H1 (cell line): Measurements from ENCODE around the gene C22orf39. TPM values are rescaled to one million over a fixed set of nuclear protein-coding genes. Genes with fewer than 3 reads are reported as not detected.

Source experiments
- CTCF ChIA-PET: fragments of 300-600 bp; sonication (Branson Sonifier 250); formaldehyde crosslinking; loops from one replicate; lab custom pipeline; 2021; ENCODE audit not compliant: partially characterized antibody; lab: Charles Lee
- POLR2A ChIA-PET: fragments of 300-600 bp; sonication (Branson Sonifier 250); formaldehyde crosslinking; loops from one replicate; lab custom pipeline; 2021; ENCODE audit warnings: inconsistent platforms; ENCODE audit not compliant: partially characterized antibody; lab: Charles Lee
- DNase-seq, 2 experiments: peaks; one replicate each; pipeline versions ENCODE4 v3.0.0 to v3.0.0-alpha.2; 2010 to 2022; ENCODE audit warnings: low spot score in 2 of 2, low read depth in 1 of 2, mixed read lengths in 1 of 2
- FAIRE-seq: peaks from 2 replicates; lab custom pipeline; 2011; peaks lifted over from hg19 to GRCh38; lab: Jason Lieb, UNC
- H2AFZ ChIP-seq: 2 replicates; pipeline ENCODE4 v1.8.1; 2012; ENCODE audit warnings: low read length, inconsistent platforms
- H2AK5ac ChIP-seq: 2 replicates; pipeline ENCODE4 v1.6.1; 2013; ENCODE audit warnings: low read depth, low read length
- H2BK120ac ChIP-seq: replicated peaks from 2 replicates; pipeline ENCODE3; 2013; ENCODE audit warnings: low read depth, low read length, inconsistent platforms
- H2BK12ac ChIP-seq: 2 replicates; pipeline ENCODE4 v1.6.1; 2013; ENCODE audit warnings: low read depth, low read length
- H2BK15ac ChIP-seq: 2 replicates; pipeline ENCODE4 v1.6.1; 2013; ENCODE audit warnings: low read length
- H2BK20ac ChIP-seq: 2 replicates; pipeline ENCODE4 v1.6.1; 2013; ENCODE audit warnings: low read length
- H2BK5ac ChIP-seq: 2 replicates; pipeline ENCODE4 v1.6.1; 2013; ENCODE audit warnings: low read depth, low read length
- H3K14ac ChIP-seq: 2 replicates; pipeline ENCODE4 v1.6.1; 2013; ENCODE audit warnings: inconsistent platforms; ENCODE audit not compliant: insufficient read length
- H3K18ac ChIP-seq: 2 replicates; pipeline ENCODE4 v1.6.1; 2013; ENCODE audit warnings: low read length; ENCODE audit errors: extremely low read depth
- H3K23ac ChIP-seq: 2 replicates; pipeline ENCODE4 v1.6.1; 2013; ENCODE audit warnings: inconsistent platforms; ENCODE audit not compliant: insufficient read length
- H3K23me2 ChIP-seq: 2 replicates; pipeline ENCODE4 v1.6.1; 2013; ENCODE audit warnings: low read depth, low read length
- H3K27ac ChIP-seq: 2 replicates; pipeline ENCODE4 v1.6.1; 2011; ENCODE audit warnings: low read depth, low read length, inconsistent platforms
- H3K27me3 ChIP-seq, 4 experiments: replicated peaks in 1 of 4; 1 replicate in 1 of 4; 2 replicates in 3 of 4; pipeline versions ENCODE4 v1.6.1 to v1.8.1; 2011 to 2013; ENCODE audit warnings: low read length in 3 of 4, mild to moderate bottlenecking in 3 of 4, inconsistent platforms in 2 of 4, mixed read lengths in 2 of 4, moderate library complexity in 1 of 4; ENCODE audit not compliant: control insufficient read depth in 3 of 4, insufficient read depth in 3 of 4; ENCODE audit errors: extremely low read depth in 1 of 4
- H3K36me3 ChIP-seq, 4 experiments: 2 replicates each; pipeline versions ENCODE4 v1.6.1 to v1.8.1; 2011 to 2013; ENCODE audit warnings: mild to moderate bottlenecking in 4 of 4, low read length in 3 of 4, moderate library complexity in 2 of 4, control low read depth in 1 of 4, inconsistent platforms in 1 of 4; ENCODE audit not compliant: insufficient read depth in 4 of 4, control insufficient read depth in 2 of 4
- H3K4ac ChIP-seq: replicated peaks from 2 replicates; pipeline ENCODE3; 2013; ENCODE audit warnings: low read length, low read depth, mixed read lengths, inconsistent platforms; ENCODE audit not compliant: insufficient read length
- H3K4me1 ChIP-seq, 4 experiments: replicated peaks in 1 of 4; 1 replicate in 1 of 4; 2 replicates in 3 of 4; pipeline versions ENCODE4 v1.6.1 to v1.8.1; 2011 to 2013; ENCODE audit warnings: low read length in 3 of 4, inconsistent platforms in 2 of 4, mixed read lengths in 1 of 4; ENCODE audit not compliant: insufficient read depth in 4 of 4, control insufficient read depth in 3 of 4
- H3K4me2 ChIP-seq, 2 experiments: 2 replicates each; pipeline versions ENCODE4 v1.6.1 to v1.8.1; 2011 to 2013; ENCODE audit warnings: low read depth in 2 of 2, low read length in 2 of 2, control low read depth in 1 of 2, inconsistent platforms in 1 of 2, mild to moderate bottlenecking in 1 of 2; ENCODE audit not compliant: insufficient read depth in 1 of 2
- H3K4me3 ChIP-seq, 4 experiments: fragments of 200-600, 300-600 bp in 1 of 4; sonication (generic), shearing (Covaris generic), sonication (Bioruptor Twin) in 1 of 4; 2 replicates each; pipeline versions ENCODE4 v1.5.1 to v1.8.1; 2011 to 2016; ENCODE audit warnings: low read length in 4 of 4, low read depth in 3 of 4, control low read depth in 2 of 4, inconsistent platforms in 2 of 4, mild to moderate bottlenecking in 2 of 4, mixed read lengths in 1 of 4, moderate library complexity in 1 of 4; ENCODE audit not compliant: insufficient read depth in 2 of 4; ENCODE audit errors: extremely low read depth in 1 of 4
- H3K56ac ChIP-seq: replicated peaks from 2 replicates; pipeline ENCODE3; 2013; ENCODE audit warnings: low read depth, mild to moderate bottlenecking, mixed read lengths, low read length, inconsistent platforms; ENCODE audit not compliant: insufficient read length
- H3K79me1 ChIP-seq: 2 replicates; pipeline ENCODE4 v1.6.1; 2013; ENCODE audit warnings: low read depth, low read length, control low read depth
- H3K79me2 ChIP-seq, 2 experiments: 2 replicates each; pipeline versions ENCODE4 v1.6.1 to v1.8.1; 2012 to 2013; ENCODE audit warnings: low read length in 2 of 2, mild to moderate bottlenecking in 2 of 2, inconsistent platforms in 1 of 2; ENCODE audit not compliant: insufficient read depth in 2 of 2, control insufficient read depth in 1 of 2
- H3K9ac ChIP-seq, 4 experiments: replicated peaks in 1 of 4; 1 replicate in 1 of 4; 2 replicates in 3 of 4; pipeline versions ENCODE4 v1.6.1 to v1.8.1; 2011 to 2013; ENCODE audit warnings: low read depth in 3 of 4, low read length in 3 of 4, control low read depth in 2 of 4, mild to moderate bottlenecking in 2 of 4, moderate library complexity in 2 of 4, inconsistent platforms in 1 of 4; ENCODE audit errors: extremely low read depth in 1 of 4
- H3K9me3 ChIP-seq, 2 experiments: 2 replicates each; pipeline versions ENCODE4 v1.6.1 to v1.8.1; 2012 to 2013; ENCODE audit warnings: mild to moderate bottlenecking in 2 of 2, moderate library complexity in 2 of 2, control low read depth in 1 of 2, inconsistent platforms in 1 of 2, low read depth in 1 of 2, low read length in 1 of 2, mixed read lengths in 1 of 2; ENCODE audit not compliant: insufficient read depth in 2 of 2
- H4K20me1 ChIP-seq, 2 experiments: replicated peaks in 1 of 2; 2 replicates each; pipeline versions ENCODE3 to v1.8.1; 2011 to 2013; ENCODE audit warnings: inconsistent platforms in 2 of 2, low read length in 2 of 2, mild to moderate bottlenecking in 1 of 2; ENCODE audit not compliant: insufficient read depth in 2 of 2, control insufficient read depth in 1 of 2
- H4K5ac ChIP-seq: 2 replicates; pipeline ENCODE4 v1.6.1; 2013; ENCODE audit warnings: low read length, low read depth, mixed read lengths, inconsistent platforms; ENCODE audit not compliant: insufficient read length
- H4K8ac ChIP-seq: 2 replicates; pipeline ENCODE4 v1.8.0; 2013; ENCODE audit warnings: mild to moderate bottlenecking, moderate library complexity, low read length, inconsistent platforms; ENCODE audit not compliant: insufficient read depth; ENCODE audit errors: extremely low read depth
- H4K91ac ChIP-seq: replicated peaks from 2 replicates; pipeline ENCODE3; 2013; ENCODE audit warnings: low read length, mixed read lengths, inconsistent platforms; ENCODE audit not compliant: insufficient read length
- WGBS, 2 experiments: shearing (Covaris generic) in 1 of 2; methylation state at CpG; one replicate each; pipeline versions ENCODE4 v1.1.6 to v1.1.7; 2013 to 2015; ENCODE audit warnings: low lambda C conversion rate in 2 of 2, mixed read lengths in 2 of 2, inconsistent platforms in 1 of 2, low coverage in 1 of 2, missing lambda C conversion rate in 1 of 2; ENCODE audit not compliant: insufficient replicate concordance in 2 of 2, insufficient coverage in 1 of 2, insufficient read length in 1 of 2; ENCODE audit errors: extremely low coverage in 1 of 2, missing lambda C conversion rate in 1 of 2; 5-methylcytosine and 5-hydroxymethylcytosine counted together
- polyA plus RNA-seq, 7 experiments: library from polyadenylated mRNA; depleted of rRNA in 3 of 7; stranded (reverse) in 5 of 7; unstranded in 2 of 7; fragments of >200 nt in 5 of 7; fragments of 200-250 nt in 2 of 7; gene quantifications; 1 replicate in 5 of 7; 2 replicates in 1 of 7; 4 replicates in 1 of 7; pipeline versions ENCODE4 v1.2.1 to v1.2.3, GENCODE V29; 2011 to 2013; ENCODE audit warnings: missing spikeins in 2 of 7, mixed read lengths in 2 of 7
- total RNA-seq: library from RNA; stranded (reverse); fragmentation: NEBNext Ultra II Directional; extraction: Animal tissue kit (Norgen Biotek cat#: 25700); gene quantifications from 2 replicates; pipeline ENCODE4 v1.2.1, GENCODE V29; 2021

Gene C22orf39
- total and polyA plus RNA-seq, 2 of the 8 experiments (the other 6 are each of a cell fraction or from before 2014, with no cell fraction given), result 22.7 to 27.7 TPM

- H4K20me1 ChIP-seq, result peaks cover 0 to 3% of the 10 kb centered on the region in 2 experiments
- H3K18ac ChIP-seq, result no peak overlapping the region
- no peaks in the 10 kb centered on the region for H3K4me1 ChIP-seq
- H3K4me3 ChIP-seq, result no peak overlapping the region
- peaks cover 12 to 55% (median 33%) of the 10 kb centered on the region in 4 experiments for H3K36me3 ChIP-seq
- H3K23ac ChIP-seq, result no peak overlapping the region
- no peak overlapping the region for H2AK5ac ChIP-seq
- no peak overlapping the region for H3K4ac ChIP-seq
- no peak overlapping the region for H4K8ac ChIP-seq
- H3K9me3 ChIP-seq, result no peaks in the 10 kb centered on the region
- H2BK120ac ChIP-seq, result no peak overlapping the region
- H3K4me2 ChIP-seq, result no peak overlapping the region
- H3K23me2 ChIP-seq, result no peaks in the 10 kb centered on the region
- no peak overlapping the region for H2AFZ ChIP-seq
- no peak overlapping the region for H2BK12ac ChIP-seq
- CTCF ChIA-PET, result interaction anchor here (0.8 to 4.6 kb wide), 2 partner anchors 10 to 166 kb away, joined by 3 to 34 read pairs; no protein-coding TSS in a partner anchor
- H3K27me3 ChIP-seq, result no peaks in the 10 kb centered on the region
- no peak overlapping the region for H2BK5ac ChIP-seq
- no peaks in the 10 kb centered on the region for H3K79me2 ChIP-seq
- H3K14ac ChIP-seq, result no peak overlapping the region
- H4K91ac ChIP-seq, result no peak overlapping the region
- no peak overlapping the region for H3K27ac ChIP-seq
- no peak overlapping the region for H3K9ac ChIP-seq
- 82% methylated on average over 7 of the region's 7 CpGs; no CpG with 5 or more reads in 1 of the 2 experiments for WGBS, 2 experiments
- H3K79me1 ChIP-seq, result peaks cover under 1% of the 10 kb centered on the region; the same call in 1 of the 2 replicates
- no peak overlapping the region for H2BK20ac ChIP-seq
- H2BK15ac ChIP-seq, result no peak overlapping the region
- FAIRE-seq, result no peak
- no peak for DNase-seq
- H4K5ac ChIP-seq, result no peak overlapping the region
- POLR2A ChIA-PET, result interaction anchor here (0.7 to 3.4 kb wide), 3 partner anchors 13 to 320 kb away, joined by 3 to 9 read pairs (median 6); partner anchors contain the start of gene CDC45
- H3K56ac ChIP-seq, result no peak overlapping the region
Observed at GRCh38 chr22:19463491-19464469, 16.3 kb upstream of the C22orf39 start.
